CD4-positive, alpha-beta T cell treated with Interferon gamma for 1 hour (primary cell): ENCODE results near the gene SRRM3.
"Not testable (repeated sequence)": the region's sequence is repeated elsewhere in the genome, so short reads cannot be mapped to it uniquely, and the experiment has no call there.

ENCODE experiments used
- DNase-seq: peaks from one replicate; pipeline ENCODE4 v3.0.0-alpha.2; 2020

Gene SRRM3

DNA sequence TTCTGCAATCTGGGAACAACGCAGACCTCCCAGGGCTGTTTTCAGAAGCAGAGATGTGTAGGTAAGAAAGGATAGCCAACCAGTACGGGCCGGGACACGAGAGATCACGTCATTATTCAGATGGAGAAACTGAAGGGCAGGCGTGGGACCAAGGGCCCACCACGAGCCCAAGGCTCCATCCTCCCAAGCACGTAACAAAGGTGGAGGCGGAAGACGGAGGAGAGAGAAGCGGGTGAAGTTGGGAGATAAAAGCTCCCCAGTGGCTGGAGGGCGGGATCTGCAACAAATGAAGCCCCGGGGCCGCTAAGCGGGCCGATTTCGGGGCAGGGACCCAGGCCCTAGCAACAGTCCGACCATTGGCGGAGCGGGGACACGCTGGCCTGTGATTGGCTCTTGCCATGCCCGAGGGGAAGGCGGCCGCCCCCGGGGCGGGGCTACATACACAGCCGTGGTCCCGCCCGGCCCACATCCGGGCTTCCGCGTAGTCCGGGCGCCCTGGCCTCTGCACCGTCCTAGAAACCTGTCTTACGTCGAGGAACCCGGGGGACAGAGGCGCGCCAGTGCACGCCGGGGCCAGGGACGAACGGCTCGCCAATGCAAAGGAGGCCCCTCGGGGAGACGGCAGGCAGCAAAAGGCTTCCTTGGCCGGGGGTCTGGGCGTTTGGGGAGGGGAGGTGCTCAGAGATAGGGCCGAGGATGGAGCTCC lies 116.2 kb downstream of the SRRM3 start:
- DNase-seq: peak; percentile 95

DNA sequence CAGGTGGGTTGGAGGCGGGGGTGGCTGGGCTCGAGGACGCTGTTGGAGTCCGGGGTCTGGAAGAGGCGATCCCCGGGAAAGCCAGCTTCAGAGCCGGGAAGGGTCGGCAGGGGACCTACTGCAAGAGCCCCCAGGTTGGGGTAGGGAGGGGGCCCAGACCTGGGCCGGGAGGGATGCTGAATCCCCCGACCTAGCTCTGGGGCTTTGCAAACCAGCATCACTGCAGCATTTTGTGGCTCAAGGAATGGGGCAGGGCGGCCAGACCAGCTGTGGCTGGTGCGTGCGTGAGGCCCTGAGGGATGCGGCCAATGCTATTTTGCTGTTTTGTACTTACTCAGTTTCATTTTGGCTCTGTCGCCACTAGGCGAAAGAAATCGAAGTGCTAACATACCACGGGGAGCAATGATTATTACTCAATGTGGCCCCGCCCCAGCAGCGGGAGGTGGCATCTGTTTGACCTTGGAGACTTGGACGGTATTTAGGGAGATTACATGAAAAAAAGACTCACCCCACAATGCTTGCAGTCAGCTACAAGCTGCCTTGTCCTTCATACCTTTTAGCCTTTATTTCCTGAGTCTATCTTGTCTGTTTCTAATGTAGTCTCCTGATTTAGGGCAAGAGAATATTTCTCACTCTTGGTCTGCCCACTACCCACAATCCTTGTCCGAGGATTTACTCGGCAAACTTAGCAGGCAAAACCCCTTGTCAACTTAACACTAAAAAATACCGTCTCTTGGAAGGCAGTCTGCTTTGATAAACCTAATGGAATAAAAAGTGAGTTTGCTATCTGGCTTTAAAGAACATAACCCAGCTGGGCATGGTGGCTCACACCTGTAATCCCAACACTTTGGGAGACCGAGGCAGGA lies 117.0 kb downstream of the SRRM3 start:
- peak; percentile 65 for DNase-seq

DNA sequence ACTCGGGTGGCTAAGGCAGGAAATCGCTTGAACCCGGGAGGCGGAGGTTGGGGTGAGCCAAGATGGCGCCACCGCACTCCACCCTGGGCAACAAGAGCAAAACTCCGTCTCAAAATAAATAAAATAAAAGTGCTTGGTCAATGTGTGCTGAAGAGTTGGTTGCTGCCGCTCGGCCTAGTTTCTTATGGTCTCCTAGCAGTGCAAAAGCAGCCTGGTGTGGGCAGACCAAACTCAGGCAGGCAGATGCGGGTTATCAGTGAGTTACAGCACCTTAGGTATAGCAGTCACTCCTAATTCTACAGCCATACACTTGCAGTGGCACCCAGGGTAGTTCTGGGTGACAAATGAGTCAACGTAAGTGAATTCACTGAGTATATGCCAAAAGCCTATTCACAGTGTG lies 123.4 kb downstream of the SRRM3 start:
- DNase-seq: no peak

DNA sequence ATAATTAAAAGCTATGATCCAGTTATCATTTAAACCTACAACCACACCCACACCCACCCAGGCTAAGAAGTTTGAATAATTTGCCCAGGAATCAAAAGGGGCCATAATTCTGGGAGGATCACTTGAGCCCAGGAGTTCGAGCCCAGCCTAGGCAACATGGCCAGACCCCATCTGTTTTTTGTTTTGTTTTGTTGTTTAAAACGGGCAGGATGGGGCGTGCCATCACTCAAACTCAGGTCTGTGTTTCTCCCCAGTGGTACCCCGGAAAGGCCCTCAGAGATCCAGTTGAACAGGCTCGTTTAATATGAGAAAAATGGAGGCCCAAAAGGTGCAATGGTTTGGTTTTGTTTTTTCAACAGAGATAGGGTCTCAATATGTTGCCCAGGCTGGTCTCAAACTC lies 124.1 kb downstream of the SRRM3 start:
- no peak for DNase-seq

DNA sequence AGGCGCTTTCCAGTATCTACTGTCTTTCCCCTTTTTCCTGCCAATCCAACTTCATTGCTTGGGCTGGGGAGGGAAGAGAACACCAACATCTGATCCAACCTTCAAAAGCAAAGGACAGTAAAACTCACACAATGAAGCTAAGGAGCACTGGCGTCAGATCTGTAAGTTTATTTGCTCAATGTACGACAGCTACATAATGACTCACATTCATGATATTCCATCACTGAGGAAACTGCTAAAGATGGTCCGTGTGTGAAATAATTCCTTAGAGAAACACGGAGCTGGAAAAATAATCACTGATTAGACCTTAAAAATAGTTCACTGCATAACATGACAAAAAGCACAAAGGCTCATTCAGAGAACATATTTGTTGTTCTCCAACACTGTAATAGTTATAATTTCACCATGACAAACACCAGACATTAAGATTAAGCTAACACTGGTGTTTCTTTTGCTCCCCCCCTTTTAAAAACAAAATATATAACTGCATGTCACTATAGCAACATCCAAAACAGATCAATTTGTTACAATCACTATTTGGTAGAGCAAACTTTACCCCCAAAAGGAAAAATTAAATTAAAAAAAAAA lies 125.0 kb downstream of the SRRM3 start:
- DNase-seq: no peak

DNA sequence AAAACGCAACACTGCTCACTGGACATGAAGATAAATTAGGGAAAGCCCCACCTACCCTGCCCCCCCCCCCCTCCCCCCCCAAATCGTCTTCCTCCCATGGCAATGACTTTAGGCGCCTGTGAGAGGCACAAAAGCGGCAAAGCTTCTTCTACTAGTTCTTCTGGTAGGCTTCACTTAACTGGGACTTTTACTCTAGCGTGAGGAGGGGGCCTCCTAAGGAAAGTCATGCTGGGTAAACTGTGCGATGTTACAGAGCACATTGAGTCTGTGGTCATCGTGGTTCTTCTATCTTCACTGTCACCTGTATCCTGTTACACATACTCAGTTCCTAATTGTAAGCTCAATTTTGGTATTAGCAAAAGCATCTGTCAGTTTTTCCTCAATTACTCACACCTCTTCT lies 125.9 kb downstream of the SRRM3 start:
- DNase-seq: no peak

DNA sequence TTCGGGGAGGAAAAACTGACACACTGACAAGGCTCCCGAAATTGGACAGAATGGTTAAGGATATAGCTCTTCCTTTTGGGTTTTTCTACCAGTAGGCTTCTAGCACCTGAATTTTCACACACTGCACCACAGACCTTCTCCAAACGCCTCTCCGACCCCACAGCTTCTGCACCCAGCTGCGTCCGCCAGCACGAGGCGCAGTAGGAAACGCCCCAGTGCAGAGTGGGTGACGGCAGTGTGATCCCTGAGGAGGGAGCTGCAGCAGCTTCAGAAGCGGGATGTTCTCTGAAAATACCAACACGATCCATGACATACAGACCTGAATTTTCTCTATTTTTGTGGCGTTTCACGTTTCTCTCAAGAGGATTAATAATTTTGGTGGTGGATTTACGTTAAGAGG lies 126.7 kb downstream of the SRRM3 start:
- no peak for DNase-seq

DNA sequence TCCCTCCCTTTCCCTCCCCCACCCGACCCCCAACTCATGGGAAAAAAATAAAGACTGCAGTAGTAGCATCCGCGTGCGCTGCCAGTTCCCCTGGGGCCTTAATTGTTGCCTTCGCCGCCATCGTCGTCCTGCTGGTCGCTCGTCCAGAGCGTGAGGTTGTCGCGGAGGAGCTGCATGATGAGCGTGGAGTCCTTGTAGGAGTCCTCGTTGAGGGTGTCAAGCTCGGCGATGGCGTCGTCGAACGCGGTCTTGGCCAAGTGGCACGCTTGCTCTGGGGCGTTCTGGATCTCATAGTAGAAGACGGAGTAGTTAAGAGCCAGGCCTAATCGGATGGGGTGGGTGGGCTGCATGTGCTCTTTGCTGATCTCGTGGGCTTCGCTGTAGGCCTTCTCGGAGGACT lies 127.8 kb downstream of the SRRM3 start:
- no peak for DNase-seq

DNA sequence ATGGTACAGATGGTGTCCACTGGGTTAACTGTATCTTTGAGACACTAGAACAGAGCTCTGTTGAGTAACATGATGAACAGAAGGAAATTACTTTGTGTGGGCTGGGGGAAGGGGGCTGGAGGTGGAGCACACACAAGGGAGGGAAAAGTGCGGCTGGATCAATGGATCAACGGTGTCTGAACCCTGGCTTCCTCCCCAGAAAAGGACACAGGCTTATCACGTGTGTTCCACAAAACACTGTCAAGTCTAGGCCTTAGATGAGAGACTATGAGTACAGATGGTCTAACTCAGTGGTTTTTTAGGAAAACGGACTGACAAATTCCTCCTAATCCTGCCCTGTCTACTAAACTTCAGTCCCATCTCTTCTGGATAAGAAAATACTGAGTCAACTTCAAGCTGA lies 128.6 kb downstream of the SRRM3 start:
- no peak for DNase-seq

DNA sequence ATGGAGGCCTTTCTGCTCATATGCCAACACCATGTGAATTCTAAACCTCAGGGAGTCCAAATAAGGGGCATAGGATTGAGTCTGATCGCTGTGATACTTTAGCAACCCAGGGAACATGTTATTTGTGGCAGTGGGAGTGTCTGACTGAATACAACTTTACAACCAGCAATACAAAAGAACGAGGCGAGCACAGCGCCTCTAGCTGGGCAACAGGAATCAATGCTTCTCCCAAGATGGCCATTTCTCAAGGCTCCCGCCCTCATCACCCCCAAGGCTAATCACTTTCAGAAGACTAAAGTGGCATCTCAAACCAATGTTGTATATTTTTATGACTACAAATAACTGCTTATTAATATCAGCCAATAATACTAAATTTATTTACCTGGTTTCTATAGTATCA lies 129.0 kb downstream of the SRRM3 start:
- no peak for DNase-seq

DNA sequence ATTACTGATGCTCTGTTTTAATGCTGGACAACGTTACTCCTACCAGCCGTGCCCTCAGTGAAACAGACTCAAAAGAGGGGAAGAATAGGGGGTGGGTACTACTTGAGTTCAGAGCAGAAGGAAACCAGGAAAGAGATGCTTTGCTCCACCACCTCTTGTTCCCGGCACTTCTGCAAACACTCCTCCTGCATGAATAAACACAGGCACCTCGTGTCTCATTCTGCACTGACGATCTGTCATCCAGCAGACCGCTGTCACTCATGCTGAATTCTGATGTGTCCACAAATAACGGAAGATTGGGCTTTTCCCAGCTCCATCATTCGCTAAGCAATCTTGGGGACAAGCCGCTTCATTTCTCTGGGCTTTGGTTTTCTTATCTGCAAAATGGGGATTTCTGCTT lies 130.4 kb downstream of the SRRM3 start:
- no peak for DNase-seq

DNA sequence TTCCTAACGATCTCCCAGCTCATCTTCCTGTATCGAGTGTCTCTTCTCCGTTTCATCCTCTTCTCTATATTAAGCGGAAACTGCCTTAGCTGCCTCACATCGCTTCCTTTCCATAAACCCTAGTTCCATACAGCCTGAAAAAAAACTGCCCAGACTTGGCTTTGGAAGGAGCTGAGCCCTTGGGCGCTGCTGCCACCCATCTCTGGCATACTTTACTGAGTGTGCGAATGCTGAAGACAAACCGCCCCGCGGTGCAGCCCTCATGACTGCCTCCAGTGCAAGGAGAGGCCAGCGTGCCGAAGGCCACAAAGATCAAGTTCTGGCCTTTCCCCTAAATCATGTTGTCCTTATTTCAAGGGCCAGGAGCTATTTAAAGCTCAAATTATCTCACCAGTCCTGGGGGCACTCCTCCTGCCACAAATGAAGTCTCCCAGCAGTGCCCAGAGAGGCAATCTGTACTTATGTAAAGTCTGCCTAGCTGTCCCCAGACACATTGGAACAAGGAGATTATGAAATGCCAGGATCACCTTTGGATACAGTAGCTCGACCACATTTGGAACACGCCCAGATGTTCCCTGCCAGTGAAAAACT lies 131.9 kb downstream of the SRRM3 start:
- no peak for DNase-seq

DNA sequence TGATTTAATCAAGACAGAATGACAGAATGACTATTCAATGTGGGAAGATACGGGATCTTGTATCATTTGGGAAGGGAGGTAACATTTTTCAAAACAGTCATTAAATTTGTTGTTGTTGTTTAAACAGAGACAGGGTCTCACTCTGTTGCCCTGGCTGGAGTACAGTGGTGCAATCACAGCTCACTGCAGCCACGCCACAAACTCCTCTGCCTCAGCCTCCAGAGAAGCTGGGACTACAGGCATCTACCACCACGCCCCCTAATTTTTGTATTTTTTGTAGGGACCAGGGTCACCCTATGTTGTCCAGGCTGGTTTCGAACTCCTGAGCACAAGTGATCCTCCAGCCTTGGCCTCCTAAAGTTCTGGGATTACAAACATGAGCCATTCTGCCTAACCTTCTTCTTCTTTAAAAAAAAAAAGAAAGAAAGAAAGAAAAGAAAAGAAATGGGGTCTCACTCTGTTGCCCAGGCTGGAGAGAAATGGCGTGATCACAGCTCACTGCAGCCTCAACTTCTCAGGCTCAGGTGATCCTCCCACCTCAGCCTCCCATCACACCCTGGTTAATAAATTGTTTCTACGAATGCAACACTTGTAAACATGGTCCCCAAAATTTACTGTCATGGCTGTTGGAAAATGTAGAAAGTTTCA lies 132.7 kb downstream of the SRRM3 start:
- DNase-seq: no peak

DNA sequence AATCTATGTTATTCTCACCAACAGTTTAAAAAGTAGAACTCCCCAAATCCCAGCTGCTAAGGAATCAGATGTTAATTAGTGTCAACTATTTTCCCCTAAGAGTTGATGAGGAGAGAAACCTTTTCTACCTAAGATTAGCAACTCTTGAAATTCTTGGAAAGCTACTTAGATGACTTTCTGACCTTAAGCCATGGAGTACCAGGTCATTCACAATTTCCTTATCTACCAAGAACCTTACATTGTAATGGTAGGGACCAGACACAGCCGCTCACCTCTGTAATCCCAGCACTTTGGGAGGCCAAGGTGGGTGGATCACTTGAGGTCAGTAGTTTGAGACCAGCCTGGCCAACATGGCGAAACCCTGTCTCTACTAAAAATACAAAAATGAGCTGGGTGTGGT lies 133.7 kb downstream of the SRRM3 start:
- DNase-seq: not testable (repeated sequence)

DNA sequence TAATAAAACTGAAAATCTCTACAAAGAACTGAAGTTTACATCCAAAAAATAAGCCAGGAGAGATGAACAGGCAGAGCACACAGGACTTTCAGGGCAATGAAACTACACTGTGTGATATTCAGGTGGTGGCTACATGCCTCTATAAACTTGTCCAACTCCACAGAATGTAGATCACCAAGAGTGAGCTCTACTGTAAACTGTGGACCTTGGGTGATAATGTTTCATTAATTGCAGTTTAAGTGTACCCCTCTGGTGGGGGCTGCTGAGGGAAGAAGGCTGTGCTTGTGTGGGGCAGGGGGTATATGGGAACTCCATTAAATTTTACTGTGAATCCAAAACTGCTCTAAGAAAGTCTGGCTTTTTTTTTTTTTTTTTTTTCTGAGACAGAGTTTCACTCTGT lies 134.4 kb downstream of the SRRM3 start:
- DNase-seq: no peak
